Activated CD4-positive, alpha-beta T cell treated with anti-CD3 and anti-CD28 coated beads, Interleukin-2, amount 50 U/mL, for 1 hour (primary cell): Measurements from ENCODE around the gene AUTS2.

Experiments
- DNase-seq: peaks from one replicate; pipeline ENCODE4 v3.0.0-alpha.2; 2020

Gene AUTS2

DNA sequence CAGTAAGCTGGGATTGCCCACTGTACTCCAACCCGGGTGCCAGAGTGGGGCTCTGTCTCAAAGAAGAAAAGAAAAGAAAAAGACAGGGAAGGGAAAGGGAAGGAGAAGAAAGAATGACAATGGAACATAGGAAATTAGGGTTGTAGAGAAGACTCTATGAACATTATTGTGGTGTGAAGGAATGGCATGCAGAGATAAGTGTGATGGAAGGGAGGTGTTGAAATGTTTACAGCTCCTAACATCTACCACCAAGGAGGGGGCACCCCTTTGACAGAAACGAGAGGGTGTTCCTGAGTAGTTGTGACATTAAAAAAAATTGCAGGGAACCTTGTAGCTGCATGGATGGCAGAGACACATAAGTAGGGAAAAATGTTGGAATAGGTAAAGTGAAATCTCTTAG, 27.5 kb downstream of the AUTS2 start:
- DNase-seq, result no peak

GRCh38 chr7:69630292-69630691, 32.0 kb downstream of the AUTS2 start:
- DNase-seq, result no peak

GRCh38 chr7:69631131-69631530, 32.9 kb downstream of the AUTS2 start:
- no peak for DNase-seq

GRCh38 chr7:69632280-69632679, 34.0 kb downstream of the AUTS2 start:
- no peak for DNase-seq

- no peak for DNase-seq
Observed at GRCh38 chr7:69633122-69633831, 35.0 kb downstream of the AUTS2 start.

- DNase-seq, result no peak
Observed at GRCh38 chr7:69635555-69636185, 37.4 kb downstream of the AUTS2 start.

DNA sequence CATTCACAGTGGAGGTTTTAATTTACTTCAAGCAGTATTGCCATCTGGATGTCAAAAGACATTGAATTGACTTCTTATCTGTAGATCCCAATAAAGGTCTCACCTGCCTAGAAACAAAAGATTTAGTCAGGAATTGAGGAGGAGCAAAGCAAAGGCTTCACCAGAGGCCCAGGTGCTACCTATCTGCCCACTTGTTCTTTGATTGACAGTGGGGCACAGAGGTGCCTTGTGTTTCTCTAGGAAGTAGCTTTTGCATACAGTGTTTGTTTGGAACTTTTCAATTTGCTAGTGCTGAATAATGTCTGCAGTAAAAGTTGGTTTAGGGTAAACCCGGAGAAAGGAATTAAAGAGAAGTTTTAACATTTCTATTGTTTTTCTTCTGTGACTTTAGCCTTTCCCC, 40.4 kb downstream of the AUTS2 start:
- DNase-seq, result no peak

- DNase-seq, result no peak
Observed at GRCh38 chr7:69640216-69640615, 41.9 kb downstream of the AUTS2 start.

DNA sequence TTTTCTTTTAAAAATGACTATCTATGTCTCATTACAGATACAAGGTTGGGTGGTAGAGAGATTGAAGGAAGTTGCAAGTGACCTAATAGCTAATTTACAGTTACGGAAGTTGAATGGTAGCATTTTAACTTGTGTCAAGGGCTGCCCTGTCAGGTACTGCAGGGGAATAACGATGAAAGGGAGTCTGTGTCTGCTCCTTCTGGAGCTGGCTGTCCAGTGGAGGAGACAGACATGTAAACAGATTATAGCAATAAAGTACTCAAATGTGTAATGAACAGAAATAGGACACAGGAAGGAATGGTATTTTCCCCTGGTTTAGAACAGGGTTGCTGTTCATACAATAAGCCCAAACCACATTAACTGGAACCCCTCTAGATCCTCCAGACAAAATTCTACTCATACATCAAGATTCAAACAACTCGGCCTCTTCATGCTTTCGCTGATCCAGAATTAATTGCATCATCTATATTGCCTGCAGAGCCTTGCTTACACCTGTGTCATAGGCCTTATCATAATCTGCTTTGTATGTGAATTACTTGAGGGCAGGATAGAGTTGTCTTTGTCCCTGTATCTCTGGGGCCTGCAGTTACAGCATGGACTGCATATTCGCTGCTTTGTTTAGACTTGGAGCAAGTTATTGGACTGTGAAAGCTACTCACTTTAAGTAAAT, 42.8 kb downstream of the AUTS2 start:
- no peak for DNase-seq

- DNase-seq, result no peak
Observed at GRCh38 chr7:69643265-69643664, 45.0 kb downstream of the AUTS2 start.

- DNase-seq, result no peak
Observed at GRCh38 chr7:69643708-69644445, 45.6 kb downstream of the AUTS2 start.

GRCh38 chr7:69645683-69646082, 47.4 kb downstream of the AUTS2 start:
- DNase-seq, result no peak

DNA sequence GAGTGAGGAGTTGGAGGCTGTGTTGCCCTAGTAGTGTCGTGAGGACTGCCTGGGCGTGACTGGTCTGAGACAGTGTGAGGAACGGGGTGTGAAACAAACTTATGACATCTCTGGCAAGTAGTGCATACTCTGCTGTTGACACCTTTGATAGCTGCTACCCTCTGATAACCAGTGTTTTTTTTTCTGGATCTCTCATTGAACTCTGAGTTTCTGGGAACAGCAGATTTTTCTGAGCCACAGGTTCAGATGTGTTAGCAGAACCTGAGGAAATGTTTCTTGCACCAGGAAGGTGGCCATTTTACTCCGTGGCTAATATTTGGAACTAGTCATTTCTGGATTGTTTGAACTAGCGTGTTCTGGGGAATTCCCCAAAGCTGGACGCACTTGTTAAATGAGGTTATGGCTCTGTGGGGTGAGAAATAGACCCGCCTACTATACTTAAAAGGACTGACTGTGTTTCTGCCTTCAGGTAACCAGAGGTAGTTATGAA, 52.9 kb downstream of the AUTS2 start:
- no peak for DNase-seq

- DNase-seq, result no peak
Observed at GRCh38 chr7:69652947-69653701, 54.8 kb downstream of the AUTS2 start.

DNA sequence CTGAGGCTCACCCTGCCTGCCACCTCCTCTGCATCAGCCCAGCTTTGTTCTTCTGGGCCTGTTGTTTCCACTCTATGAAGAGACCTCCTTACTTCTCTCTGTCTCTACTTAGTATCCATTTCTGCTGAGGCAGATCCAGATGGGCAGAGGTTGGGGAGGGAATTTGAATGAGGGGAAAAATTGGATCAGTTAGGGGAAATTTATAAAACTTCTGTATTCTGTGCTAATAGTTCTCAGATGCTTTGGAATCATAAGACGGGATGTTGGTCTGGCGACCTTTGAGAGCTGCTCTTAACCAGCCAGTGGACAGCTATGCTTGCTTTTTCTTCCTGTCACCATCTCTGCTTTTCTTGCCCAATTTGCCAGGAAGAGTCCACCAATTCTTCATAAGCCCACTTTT, 55.5 kb downstream of the AUTS2 start:
- DNase-seq, result no peak

GRCh38 chr7:69654381-69654780, 56.1 kb downstream of the AUTS2 start:
- no peak for DNase-seq

DNA sequence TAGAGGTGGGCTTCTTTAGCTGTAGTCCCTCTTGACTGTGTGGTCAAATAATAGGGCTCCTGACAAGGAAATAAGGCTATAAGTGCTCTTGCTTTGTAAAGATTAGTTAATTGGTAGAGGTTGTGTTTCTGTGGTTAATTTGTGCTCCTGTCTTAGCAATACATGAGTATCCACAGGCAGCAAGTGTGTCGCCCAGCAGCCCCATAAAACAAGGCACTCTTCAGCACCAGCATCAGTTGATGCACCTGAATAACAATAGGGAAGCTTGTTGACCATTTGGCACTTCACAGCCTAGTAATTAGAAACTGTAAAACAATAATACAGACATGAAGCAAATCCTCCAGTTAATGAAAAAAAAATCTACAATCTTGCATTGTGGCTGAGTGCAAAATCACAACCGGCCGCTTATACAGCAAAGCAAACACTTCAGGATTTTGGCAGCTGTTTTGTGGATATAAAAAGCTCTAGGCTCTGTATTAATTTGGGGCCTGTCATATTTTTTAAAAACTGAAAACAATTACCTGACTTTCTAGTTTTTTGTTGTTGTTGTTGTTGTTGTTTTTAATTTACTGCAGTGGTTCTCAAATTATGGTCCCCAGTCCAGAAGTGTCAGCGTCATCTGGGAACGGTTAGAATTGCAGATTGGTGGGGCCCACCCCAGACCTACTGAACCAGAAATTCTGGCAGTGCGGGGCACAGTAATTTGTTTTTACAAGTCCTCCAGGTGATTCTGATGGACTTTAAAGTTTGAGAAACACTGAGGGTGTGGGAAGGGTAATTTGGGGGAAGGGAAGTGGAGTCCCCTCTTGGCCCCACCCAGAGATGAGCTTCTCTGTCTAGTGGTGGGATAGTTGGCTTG, 56.8 kb downstream of the AUTS2 start:
- no peak for DNase-seq

- no peak for DNase-seq
Observed at GRCh38 chr7:69656077-69656476, 57.8 kb downstream of the AUTS2 start.

- no peak for DNase-seq
Observed at GRCh38 chr7:69656890-69657289, 58.6 kb downstream of the AUTS2 start.

GRCh38 chr7:69657331-69657730, 59.1 kb downstream of the AUTS2 start:
- no peak for DNase-seq

GRCh38 chr7:69657985-69658384, 59.7 kb downstream of the AUTS2 start:
- no peak for DNase-seq

DNA sequence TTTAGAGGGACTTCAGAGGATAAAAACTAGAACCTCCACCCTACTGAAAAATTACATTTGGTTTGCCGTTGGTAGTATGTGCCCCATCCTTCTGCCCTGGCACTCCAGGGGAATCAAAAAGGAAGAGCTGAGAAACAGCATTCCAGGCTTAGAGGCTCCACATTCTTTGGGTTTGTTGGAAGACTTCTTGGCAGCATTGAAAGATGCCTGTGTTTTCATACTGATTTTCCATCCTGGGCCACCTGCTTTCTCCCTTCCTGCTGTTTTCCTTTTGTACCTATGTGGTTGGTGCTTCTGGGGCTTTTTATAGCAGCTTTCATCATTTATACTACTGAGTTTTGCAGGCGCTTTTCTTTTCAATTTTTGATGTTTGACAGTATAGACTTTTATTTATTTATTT, 61.7 kb downstream of the AUTS2 start:
- no peak for DNase-seq
